LNCAP (cell line): ENCODE data around the gene SLCO6A1.

Experiments
- CTCF ChIP-seq: fragments of 450-650 bp; IDR thresholded peaks from 2 replicates; pipeline ENCODE4 v1.5.1; 2017; ENCODE audit warnings: mild to moderate bottlenecking

SLCO6A1 gene

GRCh38 chr5:102433473-102433872 lies 65.3 kb downstream of the SLCO6A1 start:
- no peak for TF ChIP-seq CTCF

GRCh38 chr5:102421647-102422046 lies 77.2 kb downstream of the SLCO6A1 start:
- TF ChIP-seq CTCF = peak; percentile 48

GRCh38 chr5:102418531-102418930 lies 80.3 kb downstream of the SLCO6A1 start:
- TF ChIP-seq CTCF = no peak

GRCh38 chr5:102414448-102414847 lies 84.4 kb downstream of the SLCO6A1 start:
- TF ChIP-seq CTCF = no peak

GRCh38 chr5:102388235-102388634 lies 110.6 kb downstream of the SLCO6A1 start:
- TF ChIP-seq CTCF = no peak

- TF ChIP-seq CTCF = no peak
Observed at GRCh38 chr5:102385365-102385764, 113.4 kb downstream of the SLCO6A1 start.

GRCh38 chr5:102380174-102380573 lies 118.6 kb downstream of the SLCO6A1 start:
- no peak for TF ChIP-seq CTCF

GRCh38 chr5:102375876-102376275 lies 122.9 kb downstream of the SLCO6A1 start:
- TF ChIP-seq CTCF = no peak
